GM08714 (cell line): ENCODE data around the gene PGM5.

Experiments
- H3K4me3 ChIP-seq: fragments of 200-500 bp; sonication (Bioruptor generic); 2 replicates; pipeline ENCODE4 v1.5.1; 2014; ENCODE audit warnings: mild to moderate bottlenecking, low read length, inconsistent platforms
- ZNF274 ChIP-seq: IDR thresholded peaks from 2 replicates; pipeline ENCODE4 v1.6.1; 2012; ENCODE audit warnings: mild to moderate bottlenecking, low read depth, low read length

PGM5 gene

DNA sequence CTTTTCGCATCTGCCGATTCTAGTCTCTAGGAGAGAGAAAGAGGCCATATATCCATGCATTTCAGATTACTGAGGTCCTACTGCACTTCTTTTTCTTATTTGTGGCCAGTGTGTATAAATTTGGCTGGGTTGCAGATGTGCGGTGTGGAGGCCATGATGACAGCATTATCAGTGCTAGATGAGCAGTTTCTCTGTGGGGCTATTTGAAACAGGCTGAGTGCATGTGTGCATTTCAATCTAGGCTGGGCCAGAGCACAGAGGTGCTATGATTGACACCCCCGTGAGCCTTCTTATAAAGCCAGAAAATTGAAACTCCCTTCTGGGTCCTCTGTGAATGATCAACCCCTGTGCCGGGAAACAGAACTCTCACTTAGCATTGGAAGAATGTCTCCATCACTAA, 114.2 kb downstream of the PGM5 start:
- no peak overlapping the region for H3K4me3 ChIP-seq
- TF ChIP-seq ZNF274: no peak

GRCh38 chr9:68472119-68472518, 115.7 kb downstream of the PGM5 start:
- no peak for TF ChIP-seq ZNF274
- H3K4me3 ChIP-seq: no peak overlapping the region

DNA sequence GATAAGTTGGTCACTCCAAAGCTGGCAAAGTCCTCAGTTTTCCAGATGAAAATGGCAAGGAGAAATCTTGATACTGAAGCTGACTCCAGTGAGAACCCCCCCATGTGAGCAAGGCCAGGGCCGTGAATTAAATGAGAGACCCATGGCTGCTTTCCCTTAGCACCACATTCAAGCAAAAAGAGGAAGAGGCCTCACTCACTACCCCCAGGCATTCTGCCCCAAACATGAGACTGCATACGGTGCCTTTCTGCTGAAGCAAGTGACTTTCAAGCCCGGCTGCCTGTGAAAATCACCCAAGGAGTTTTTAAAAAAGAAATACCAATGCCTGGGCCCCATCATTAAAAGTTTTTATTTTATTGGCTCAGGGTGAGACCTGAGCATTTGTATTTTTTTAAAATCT, 117.4 kb downstream of the PGM5 start:
- TF ChIP-seq ZNF274: no peak
- H3K4me3 ChIP-seq: no peak overlapping the region

GRCh38 chr9:68476422-68476821, 120.0 kb downstream of the PGM5 start:
- TF ChIP-seq ZNF274: no peak
- no peak overlapping the region for H3K4me3 ChIP-seq

DNA sequence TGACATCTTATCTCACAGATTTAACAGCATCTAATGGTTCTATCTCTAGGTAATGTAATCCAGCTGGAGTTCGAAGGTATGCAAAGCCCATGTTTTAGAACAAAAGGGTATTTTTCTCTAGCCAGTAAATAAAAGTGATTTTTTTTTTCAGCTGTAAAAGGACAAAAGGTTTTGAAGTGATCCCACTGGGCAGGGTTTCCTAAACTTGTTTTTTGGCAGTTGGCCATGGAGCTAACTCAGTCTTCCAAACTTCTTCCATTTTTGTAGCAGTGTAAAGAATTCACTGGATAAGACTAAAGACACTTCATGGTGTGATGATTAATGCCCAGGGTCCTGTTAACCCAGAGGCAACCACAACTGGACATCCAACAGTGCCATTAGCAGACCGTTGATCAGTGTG, 120.4 kb downstream of the PGM5 start:
- no peak for TF ChIP-seq ZNF274
- H3K4me3 ChIP-seq: no peak overlapping the region

DNA sequence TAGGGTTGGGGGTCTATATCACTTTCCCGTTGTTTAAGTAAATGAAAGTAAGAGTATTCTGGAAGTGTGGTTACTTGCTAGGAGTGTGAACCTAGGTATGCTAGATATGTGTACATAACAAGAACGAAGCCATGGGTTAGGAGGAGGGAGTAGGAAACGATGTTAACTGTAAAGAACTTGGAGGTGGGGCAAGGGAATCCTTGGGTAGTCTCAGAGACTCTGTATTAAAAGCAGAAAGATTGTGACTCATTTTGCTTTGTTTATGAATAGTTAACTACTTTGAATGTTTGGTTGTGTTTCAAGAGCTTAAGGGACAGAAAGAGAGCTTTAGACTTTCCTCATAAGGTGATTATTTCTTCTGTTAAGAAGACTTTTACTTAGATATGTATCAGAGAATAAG, 124.4 kb downstream of the PGM5 start:
- TF ChIP-seq ZNF274: no peak
- H3K4me3 ChIP-seq: no peak overlapping the region

- TF ChIP-seq ZNF274: no peak
- no peak overlapping the region for H3K4me3 ChIP-seq
Observed at GRCh38 chr9:68482548-68482947, 126.1 kb downstream of the PGM5 start.

- TF ChIP-seq ZNF274: no peak
- H3K4me3 ChIP-seq: no peak overlapping the region
Observed at GRCh38 chr9:68488126-68488525, 131.7 kb downstream of the PGM5 start.

GRCh38 chr9:68489646-68490045, 133.2 kb downstream of the PGM5 start:
- no peak overlapping the region for H3K4me3 ChIP-seq
- TF ChIP-seq ZNF274: no peak

GRCh38 chr9:68492806-68493205, 136.4 kb downstream of the PGM5 start:
- H3K4me3 ChIP-seq: no peak overlapping the region
- no peak for TF ChIP-seq ZNF274

GRCh38 chr9:68493541-68493940, 137.1 kb downstream of the PGM5 start:
- no peak for TF ChIP-seq ZNF274
- no peak overlapping the region for H3K4me3 ChIP-seq

GRCh38 chr9:68493958-68494577, 137.7 kb downstream of the PGM5 start:
- TF ChIP-seq ZNF274: no peak
- H3K4me3 ChIP-seq: no peak overlapping the region

DNA sequence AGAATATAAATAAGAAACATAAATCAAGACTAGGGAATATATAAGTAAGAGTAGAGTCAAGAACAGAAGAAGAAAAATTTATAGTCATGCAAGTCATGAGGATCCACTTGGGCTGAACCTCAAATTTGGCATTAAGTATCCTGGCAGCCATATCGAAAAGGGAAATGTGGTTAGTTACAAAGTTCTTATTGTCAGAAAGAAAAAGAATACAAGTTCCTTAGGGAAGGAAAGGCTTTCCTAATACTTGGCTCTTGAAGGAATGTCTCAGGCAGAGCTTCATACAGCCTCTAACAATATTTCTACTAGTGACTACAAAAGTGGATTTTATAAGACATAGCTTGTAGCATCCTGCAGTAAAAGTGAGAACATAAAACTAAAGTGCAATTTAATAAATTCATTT, 138.8 kb downstream of the PGM5 start:
- TF ChIP-seq ZNF274: no peak
- H3K4me3 ChIP-seq: no peak overlapping the region

GRCh38 chr9:68496356-68496755, 139.9 kb downstream of the PGM5 start:
- H3K4me3 ChIP-seq: no peak overlapping the region
- no peak for TF ChIP-seq ZNF274

DNA sequence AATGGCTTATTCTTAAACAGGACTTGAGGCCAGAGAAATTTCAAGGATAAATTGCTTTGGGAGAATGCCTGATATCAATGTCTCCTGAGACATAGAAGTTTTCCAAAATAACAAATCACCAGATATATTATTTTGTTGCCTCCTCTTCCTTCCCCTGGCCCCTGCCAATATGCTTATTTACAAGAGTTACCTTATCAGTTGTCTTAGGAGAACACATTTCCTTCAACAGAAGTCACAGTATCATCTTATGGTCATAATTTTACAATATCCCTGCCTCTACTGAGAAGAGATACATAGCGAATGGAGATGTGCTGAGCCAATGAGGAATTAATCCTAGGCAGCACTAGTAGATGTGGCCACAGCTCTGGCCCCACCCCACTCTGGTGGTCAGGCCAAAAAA, 141.2 kb downstream of the PGM5 start:
- TF ChIP-seq ZNF274: no peak
- H3K4me3 ChIP-seq: no peak overlapping the region

- no peak overlapping the region for H3K4me3 ChIP-seq
- no peak for TF ChIP-seq ZNF274
Observed at GRCh38 chr9:68498816-68499215, 142.4 kb downstream of the PGM5 start.
